Measurements from ENCODE around the gene KIF5A.
A peak's percentile ranks its signal among the peaks of the same experiment; 100 is the strongest.
"Not testable (repeated sequence)": the region's sequence is repeated elsewhere in the genome, so short reads cannot be mapped to it uniquely, and the experiment has no call there.

KIF5A gene

GRCh38 chr12:57554897-57555296 is 5.1 kb downstream of the KIF5A start:
- DNase-seq (ENCODE audit: low read depth) = no peak

GRCh38 chr12:57558864-57559263 is 9.0 kb downstream of the KIF5A start:
- no peak for DNase-seq (ENCODE audit: low read depth)

GRCh38 chr12:57560516-57560915 is 10.7 kb downstream of the KIF5A start:
- no peak for DNase-seq (ENCODE audit: low read depth)

GRCh38 chr12:57561117-57561516 is 11.3 kb downstream of the KIF5A start:
- not testable (repeated sequence) for DNase-seq (ENCODE audit: low read depth)

- no peak for DNase-seq (ENCODE audit: low read depth)
Observed at GRCh38 chr12:57563358-57563757, 13.5 kb downstream of the KIF5A start.

GRCh38 chr12:57564178-57564740 is 14.4 kb downstream of the KIF5A start:
- no peak for DNase-seq (ENCODE audit: low read depth)

- no peak for DNase-seq (ENCODE audit: low read depth)
Observed at GRCh38 chr12:57568838-57569237, 19.0 kb downstream of the KIF5A start.

GRCh38 chr12:57569858-57570257 is 20.0 kb downstream of the KIF5A start:
- no peak for DNase-seq (ENCODE audit: low read depth)

- not testable (repeated sequence) for DNase-seq (ENCODE audit: low read depth)
Observed at GRCh38 chr12:57570438-57570837, 20.6 kb downstream of the KIF5A start.

- no peak for DNase-seq (ENCODE audit: low read depth)
Observed at GRCh38 chr12:57571926-57572762, 22.3 kb downstream of the KIF5A start.

- no peak for DNase-seq (ENCODE audit: low read depth)
Observed at GRCh38 chr12:57574795-57575194, 25.0 kb downstream of the KIF5A start.

- no peak for DNase-seq (ENCODE audit: low read depth)
Observed at GRCh38 chr12:57575771-57576612, 26.1 kb downstream of the KIF5A start.

- no peak for DNase-seq (ENCODE audit: low read depth)
Observed at GRCh38 chr12:57576613-57577160, 26.8 kb downstream of the KIF5A start.

- no peak for DNase-seq (ENCODE audit: low read depth)
Observed at GRCh38 chr12:57577981-57578758, 28.3 kb downstream of the KIF5A start.

- DNase-seq (ENCODE audit: low read depth) = no peak
Observed at GRCh38 chr12:57579011-57579410, 29.2 kb downstream of the KIF5A start.

GRCh38 chr12:57579677-57580465 is 30.0 kb downstream of the KIF5A start:
- DNase-seq (ENCODE audit: low read depth) = no peak

- DNase-seq (ENCODE audit: low read depth) = no peak
Observed at GRCh38 chr12:57580466-57580795, 30.6 kb downstream of the KIF5A start.

- no peak for DNase-seq (ENCODE audit: low read depth)
Observed at GRCh38 chr12:57581802-57582201, 32.0 kb downstream of the KIF5A start.

GRCh38 chr12:57582440-57582839 is 32.6 kb downstream of the KIF5A start:
- DNase-seq (ENCODE audit: low read depth) = no peak

- peak; percentile 26 for DNase-seq (ENCODE audit: low read depth)
Observed at GRCh38 chr12:57583008-57583831, 33.4 kb downstream of the KIF5A start.
